ENCODE measurements around the gene DNAH7. TPM values are rescaled to one million over a fixed set of nuclear protein-coding genes. Genes with fewer than 3 reads are reported as not detected.

Gene DNAH7
- polyA plus RNA-seq, 1 donor (not counting 4 experiments of a cell fraction or from before 2014, with no cell fraction given): 0.17 TPM

DNA sequence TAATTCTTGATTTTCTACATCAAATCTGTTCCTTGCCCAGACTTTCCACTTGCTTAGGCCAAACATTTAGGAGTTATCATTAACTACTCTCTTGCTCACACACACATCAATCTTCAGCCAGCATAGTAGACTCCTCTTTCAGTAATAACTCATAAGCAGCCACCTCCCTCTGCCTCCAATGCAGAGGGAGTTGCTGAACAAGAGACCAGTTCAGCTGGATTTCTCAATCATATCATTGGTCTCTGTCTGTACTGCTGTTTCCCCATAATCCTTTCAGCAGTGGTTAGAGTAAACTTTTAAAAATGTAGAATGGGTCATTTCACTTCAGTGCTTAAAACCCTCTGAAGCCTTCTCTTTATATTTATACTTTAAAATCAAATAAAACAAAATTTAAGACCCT, 298.7 kb downstream of the DNAH7 start:
- Histone ChIP-seq H3K36me3 (ENCODE audit: control insufficient read depth in 2 of 2, extremely low read depth in 1 of 2, insufficient read depth in 2 of 2, low read length in 2 of 2) (no peaks in the 10 kb centered on the region), H3K27ac (ENCODE audit: control insufficient read depth, insufficient read depth, low read length) (no peak overlapping the region), H3K27me3 (ENCODE audit: control insufficient read depth, extremely low read depth, insufficient read depth, low read length) (no peaks in the 10 kb centered on the region), H3K4me3 (ENCODE audit: control insufficient read depth in 2 of 3, extremely low read depth in 1 of 3, insufficient read depth in 2 of 3, low read depth in 1 of 3, low read length in 3 of 3) (no peak overlapping the region), H3K9me1 (ENCODE audit: control insufficient read depth, extremely low read depth, insufficient read depth, low read length) (no peaks in the 10 kb centered on the region), H3K4me1 (ENCODE audit: control insufficient read depth, extremely low read depth, insufficient read depth, low read length) (no peaks in the 10 kb centered on the region), H3K79me2 (ENCODE audit: control insufficient read depth, insufficient read depth, low read length) (no peaks in the 10 kb centered on the region), H4K20me1 (ENCODE audit: control insufficient read depth, extremely low read depth, insufficient read depth, low read length) (no peaks in the 10 kb centered on the region), H3K9me3 (ENCODE audit: control insufficient read depth, low read depth, low read length) (no peaks in the 10 kb centered on the region), H2AFZ (ENCODE audit: control insufficient read depth, low read length) (no peak overlapping the region), H3K9ac (ENCODE audit: control insufficient read depth, extremely low read depth, insufficient read depth, low read length) (no peak overlapping the region), H3K4me2 (ENCODE audit: control insufficient read depth, extremely low read depth, insufficient read depth, low read depth, low read length) (no peak overlapping the region)
- DNase-seq (ENCODE audit: low read depth, low spot score) (no peak), FAIRE-seq (no peak)
- TF ChIP-seq, protein P1, sequence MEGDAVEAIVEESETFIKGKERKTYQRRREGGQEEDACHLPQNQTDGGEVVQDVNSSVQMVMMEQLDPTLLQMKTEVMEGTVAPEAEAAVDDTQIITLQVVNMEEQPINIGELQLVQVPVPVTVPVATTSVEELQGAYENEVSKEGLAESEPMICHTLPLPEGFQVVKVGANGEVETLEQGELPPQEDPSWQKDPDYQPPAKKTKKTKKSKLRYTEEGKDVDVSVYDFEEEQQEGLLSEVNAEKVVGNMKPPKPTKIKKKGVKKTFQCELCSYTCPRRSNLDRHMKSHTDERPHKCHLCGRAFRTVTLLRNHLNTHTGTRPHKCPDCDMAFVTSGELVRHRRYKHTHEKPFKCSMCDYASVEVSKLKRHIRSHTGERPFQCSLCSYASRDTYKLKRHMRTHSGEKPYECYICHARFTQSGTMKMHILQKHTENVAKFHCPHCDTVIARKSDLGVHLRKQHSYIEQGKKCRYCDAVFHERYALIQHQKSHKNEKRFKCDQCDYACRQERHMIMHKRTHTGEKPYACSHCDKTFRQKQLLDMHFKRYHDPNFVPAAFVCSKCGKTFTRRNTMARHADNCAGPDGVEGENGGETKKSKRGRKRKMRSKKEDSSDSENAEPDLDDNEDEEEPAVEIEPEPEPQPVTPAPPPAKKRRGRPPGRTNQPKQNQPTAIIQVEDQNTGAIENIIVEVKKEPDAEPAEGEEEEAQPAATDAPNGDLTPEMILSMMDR (optimal IDR thresholded peaks at IDR 0.05 in 1 of 3, IDR thresholded peaks at IDR 0.05 in 1 of 3, conservative IDR thresholded peaks at IDR 0.05 in 1 of 3; ENCODE audit: extremely low read depth in 1 of 3, insufficient read depth in 2 of 3, low read length in 3 of 3): no peak
- TF ChIP-seq EZH2 (IDR thresholded peaks at IDR 0.05; ENCODE audit: low read length): no peak
- dilution Hi-C loops (cut with MboI; ENCODE audit: extremely low pct_ligation_motif_present, low sequenced_read_pairs): no loop called here

DNA sequence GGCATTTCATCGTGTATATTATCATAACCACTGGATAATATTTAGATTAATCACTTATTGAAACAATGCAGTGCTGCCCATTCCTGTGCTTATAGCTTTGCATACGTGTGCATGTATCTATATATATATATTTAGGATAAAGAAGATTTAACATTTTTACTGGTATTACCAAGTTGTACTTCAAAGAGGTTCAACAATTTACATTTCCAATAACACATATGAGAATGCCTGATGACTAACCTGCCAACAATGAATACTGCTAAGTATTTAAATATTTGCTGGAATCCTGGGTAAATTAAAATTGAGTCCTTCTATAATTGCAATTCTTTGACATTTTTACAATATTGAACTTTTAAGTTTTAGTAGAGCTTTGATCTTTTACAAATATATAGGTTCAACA, 300.2 kb downstream of the DNAH7 start:
- Histone ChIP-seq H3K27ac (ENCODE audit: control insufficient read depth, insufficient read depth, low read length) (no peak overlapping the region), H3K79me2 (ENCODE audit: control insufficient read depth, insufficient read depth, low read length) (no peaks in the 10 kb centered on the region), H3K9me1 (ENCODE audit: control insufficient read depth, extremely low read depth, insufficient read depth, low read length) (no peaks in the 10 kb centered on the region), H3K36me3 (ENCODE audit: control insufficient read depth in 2 of 2, extremely low read depth in 1 of 2, insufficient read depth in 2 of 2, low read length in 2 of 2) (no peaks in the 10 kb centered on the region), H4K20me1 (ENCODE audit: control insufficient read depth, extremely low read depth, insufficient read depth, low read length) (no peaks in the 10 kb centered on the region), H2AFZ (ENCODE audit: control insufficient read depth, low read length) (no peak overlapping the region), H3K27me3 (ENCODE audit: control insufficient read depth, extremely low read depth, insufficient read depth, low read length) (no peaks in the 10 kb centered on the region), H3K4me3 (ENCODE audit: control insufficient read depth in 2 of 3, extremely low read depth in 1 of 3, insufficient read depth in 2 of 3, low read depth in 1 of 3, low read length in 3 of 3) (no peak overlapping the region), H3K9me3 (ENCODE audit: control insufficient read depth, low read depth, low read length) (no peaks in the 10 kb centered on the region), H3K9ac (ENCODE audit: control insufficient read depth, extremely low read depth, insufficient read depth, low read length) (no peak overlapping the region), H3K4me2 (ENCODE audit: control insufficient read depth, extremely low read depth, insufficient read depth, low read depth, low read length) (no peak overlapping the region), H3K4me1 (ENCODE audit: control insufficient read depth, extremely low read depth, insufficient read depth, low read length) (no peaks in the 10 kb centered on the region)
- DNase-seq (ENCODE audit: low read depth, low spot score): no peak
- dilution Hi-C loops (cut with MboI; ENCODE audit: extremely low pct_ligation_motif_present, low sequenced_read_pairs): no loop called here
- TF ChIP-seq, protein P1 (optimal IDR thresholded peaks at IDR 0.05 in 1 of 3, IDR thresholded peaks at IDR 0.05 in 1 of 3, conservative IDR thresholded peaks at IDR 0.05 in 1 of 3; ENCODE audit: extremely low read depth in 1 of 3, insufficient read depth in 2 of 3, low read length in 3 of 3): no peak
- no peak for TF ChIP-seq EZH2 (IDR thresholded peaks at IDR 0.05; ENCODE audit: low read length)
- no peak for FAIRE-seq
